Esophagus mucosa (tissue), 1 donor: Measurements from ENCODE around the gene DNHD1. TPM values are rescaled to one million over a fixed set of nuclear protein-coding genes. Genes with fewer than 3 reads are reported as not detected.
"Not testable (repeated sequence)": the region's sequence is repeated elsewhere in the genome, so short reads cannot be mapped to it uniquely, and the experiment has no call there.

Experiments
- ATAC-seq: fragments of 200-7000 bp; cut with Tn5 transposase; one replicate; pipeline ENCODE4 v1.9.1; 2020
- total RNA-seq: library from RNA; stranded (reverse); gene quantifications from one replicate; pipeline ENCODE4 v1.2.4, GENCODE V29; 2023
- donor health status: DM: yes; HTN: yes; CAD: no.

DNHD1 gene
- total RNA-seq, 1 donor from 2014 or later, result 4.9 TPM

GRCh38 chr11:6481012-6481923 lies 15.8 kb upstream of the DNHD1 start, which contains the start of the genes ARFIP2 and TIMM10B:
Gene ARFIP2 (minus strand): TSS chr11:6481331. CDS start chr11:6480421, 910 bp downstream.
Gene TIMM10B (plus strand): TSS chr11:6481501. CDS start chr11:6481517, 16 bp downstream.
- peak; percentile 98 for ATAC-seq

DNA sequence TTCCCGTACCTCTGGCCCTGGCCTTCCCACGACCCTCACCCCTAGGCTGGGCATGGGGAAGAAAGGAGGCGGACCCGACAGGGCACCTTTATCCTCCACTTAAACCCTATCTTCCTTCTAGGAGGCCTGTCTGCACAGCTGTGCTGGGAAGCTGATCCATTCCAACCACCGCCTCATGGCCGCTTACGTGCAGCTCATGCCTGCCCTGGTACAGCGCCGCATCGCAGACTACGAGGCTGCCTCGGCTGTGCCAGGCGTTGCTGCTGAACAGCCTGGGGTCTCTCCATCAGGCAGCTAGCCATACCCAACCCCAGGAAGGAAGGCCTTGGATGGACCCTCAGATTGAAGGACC lies 15.2 kb upstream of the DNHD1 start:
- ATAC-seq, result peak; percentile 32

- ATAC-seq, result peak; percentile 19
Measured at GRCh38 chr11:6482441-6482840, 14.6 kb upstream of the DNHD1 start.

GRCh38 chr11:6483015-6483414 lies 14.1 kb upstream of the DNHD1 start:
- ATAC-seq, result no peak

GRCh38 chr11:6485661-6486060 lies 11.4 kb upstream of the DNHD1 start:
- ATAC-seq, result no peak

DNA sequence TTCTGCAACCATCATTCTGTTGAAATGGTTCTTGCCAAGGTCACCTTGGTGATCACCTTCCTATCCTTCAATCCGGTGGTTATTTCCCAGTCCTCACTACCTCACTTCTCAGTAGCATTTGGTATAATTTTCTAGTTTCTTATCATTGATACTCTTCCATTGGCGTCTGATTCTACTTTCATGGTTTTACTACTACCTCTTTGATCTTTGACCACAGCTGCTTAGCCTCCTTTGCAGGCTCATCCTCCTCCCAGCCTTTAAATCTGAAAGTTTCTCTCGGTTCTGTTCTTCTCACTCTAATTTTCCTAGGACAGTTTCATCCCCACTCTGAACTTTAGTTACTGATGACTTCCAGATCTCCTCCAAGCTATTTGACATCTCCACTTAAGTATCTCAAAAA lies 10.8 kb upstream of the DNHD1 start:
- ATAC-seq, result no peak

DNA sequence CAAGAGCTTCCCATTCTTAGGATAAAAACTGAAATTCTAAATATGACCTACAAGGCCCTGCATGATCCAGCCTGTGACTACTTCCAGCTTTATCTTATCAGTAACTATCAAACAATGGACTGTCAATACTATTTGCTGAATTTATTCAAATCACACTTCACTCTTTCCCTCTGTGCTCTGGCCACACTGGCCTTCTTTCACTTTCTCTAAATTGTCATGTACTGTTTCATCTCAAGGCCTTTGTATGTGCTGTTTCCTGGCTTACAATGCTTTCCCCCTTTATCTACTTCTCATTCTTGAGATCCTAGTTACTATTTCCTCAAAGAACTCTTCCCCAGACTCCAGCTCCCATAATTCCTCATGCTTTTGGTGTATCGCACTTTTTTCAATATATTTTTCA lies 10.1 kb upstream of the DNHD1 start:
- no peak for ATAC-seq

- ATAC-seq, result no peak
Measured at GRCh38 chr11:6488342-6488741, 8.7 kb upstream of the DNHD1 start.

DNA sequence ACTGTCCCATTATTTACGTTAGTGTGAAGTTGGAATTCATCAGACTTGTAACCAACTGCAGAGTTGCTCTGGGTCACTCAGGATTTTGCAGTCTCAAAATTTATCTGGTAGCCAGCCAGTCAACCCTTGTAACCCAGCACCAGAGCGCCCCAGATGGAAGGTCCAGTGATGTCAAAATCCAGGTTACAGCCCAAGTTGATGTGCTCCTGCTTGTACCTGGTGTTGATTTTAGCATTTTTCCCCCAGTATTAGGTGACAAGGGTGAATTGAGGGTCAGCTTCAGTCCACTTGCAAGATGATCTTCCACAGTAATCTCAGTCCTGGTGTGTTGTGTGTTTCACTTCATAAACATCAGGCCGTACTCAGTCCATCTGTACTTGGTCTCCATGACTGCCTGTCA lies 8.3 kb upstream of the DNHD1 start:
- ATAC-seq, result no peak

GRCh38 chr11:6489306-6489705 lies 7.8 kb upstream of the DNHD1 start:
- no peak for ATAC-seq

- ATAC-seq, result no peak
Measured at GRCh38 chr11:6498121-6498520, 1.0 kb downstream of the DNHD1 start.

DNA sequence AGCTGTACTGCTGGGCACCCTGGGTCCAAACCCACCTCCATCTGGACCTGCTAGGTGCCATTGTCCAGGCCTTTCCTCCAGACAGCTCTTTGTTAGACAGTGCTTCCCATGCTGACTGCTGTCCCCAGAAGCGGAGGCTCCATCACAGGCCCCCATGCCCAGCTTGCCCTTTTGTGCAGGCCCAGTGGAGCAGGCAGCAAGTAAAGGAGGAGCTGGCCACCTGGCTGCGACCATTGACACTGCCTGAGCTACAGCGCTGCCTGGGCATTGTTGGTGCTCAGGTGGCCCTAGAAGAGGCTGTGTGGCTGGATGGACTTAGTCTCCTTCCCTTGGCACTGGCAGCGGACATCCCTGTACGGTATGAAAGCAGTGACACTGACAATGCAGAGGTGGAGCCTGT lies 1.5 kb downstream of the DNHD1 start:
- ATAC-seq, result no peak

DNA sequence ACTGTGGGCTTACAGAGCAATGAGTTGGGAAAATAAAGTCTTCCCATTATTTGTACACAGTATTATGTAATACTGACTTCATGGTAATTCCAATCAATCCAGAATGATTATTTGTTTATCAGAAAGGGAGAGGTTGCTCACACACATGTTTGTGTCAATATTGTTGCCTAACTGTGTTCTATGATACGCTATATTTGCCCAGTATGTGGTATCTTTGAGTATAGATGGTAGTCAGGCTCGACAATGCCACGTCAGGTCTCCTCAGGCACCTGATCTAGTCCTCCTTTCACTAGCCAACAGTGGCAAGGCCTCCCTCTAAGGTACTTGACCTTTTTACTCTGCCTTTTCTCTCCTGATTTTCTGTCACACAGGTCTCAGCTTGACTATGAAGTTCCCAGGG lies 5.3 kb downstream of the DNHD1 start:
- ATAC-seq, result no peak

GRCh38 chr11:6504166-6504565 lies 7.1 kb downstream of the DNHD1 start:
- no peak for ATAC-seq

DNA sequence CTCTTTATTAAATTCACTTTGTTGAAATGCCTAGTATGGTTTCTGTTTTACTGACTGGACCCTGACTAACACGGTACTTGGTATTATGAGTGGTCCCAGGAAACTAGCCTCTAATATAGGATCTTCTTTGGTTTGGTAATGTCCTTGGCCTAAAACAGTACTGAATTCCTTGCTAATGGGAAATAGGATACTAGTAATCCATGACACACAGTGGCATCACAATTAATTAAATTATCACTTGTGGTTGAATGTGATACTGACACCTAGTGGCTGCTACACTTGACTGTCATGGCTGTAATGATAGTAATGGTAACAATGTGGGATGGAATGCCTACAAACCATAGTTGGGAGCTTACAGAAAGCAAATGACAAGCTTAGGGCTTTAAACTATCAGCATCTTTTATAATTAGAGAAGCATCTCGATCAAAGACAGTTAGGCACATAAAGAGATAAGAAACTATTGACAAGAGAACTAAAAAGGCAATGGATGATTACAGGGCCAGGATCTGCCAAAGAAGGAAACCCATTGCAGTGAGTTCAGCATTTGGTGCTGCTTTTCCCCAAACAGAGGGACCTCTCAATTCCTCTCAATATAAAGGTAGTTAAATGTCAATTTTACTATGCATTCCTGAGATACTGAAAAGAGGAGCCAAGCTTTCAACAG lies 8.6 kb downstream of the DNHD1 start:
- ATAC-seq, result peak; percentile 87

DNA sequence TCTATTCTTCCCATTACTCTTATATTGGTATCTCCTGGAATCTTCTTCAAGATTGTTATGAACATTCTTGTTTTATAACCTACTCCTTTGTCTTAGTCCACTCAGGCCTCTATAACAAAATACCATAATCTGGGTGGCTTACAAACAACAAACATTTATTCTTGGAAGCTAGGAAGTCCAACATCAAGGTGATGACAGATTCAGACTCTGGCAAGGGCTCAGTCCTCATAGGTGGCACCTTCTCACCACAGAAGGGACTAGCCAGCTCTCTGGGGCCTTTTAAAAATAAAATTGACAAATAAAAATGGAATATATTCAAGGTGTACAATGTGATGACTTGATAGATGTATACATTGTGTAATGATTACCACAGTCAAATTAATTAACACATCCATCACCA lies 19.8 kb downstream of the DNHD1 start:
- ATAC-seq, result no peak

- no peak for ATAC-seq
Measured at GRCh38 chr11:6520265-6520664, 23.2 kb downstream of the DNHD1 start.

DNA sequence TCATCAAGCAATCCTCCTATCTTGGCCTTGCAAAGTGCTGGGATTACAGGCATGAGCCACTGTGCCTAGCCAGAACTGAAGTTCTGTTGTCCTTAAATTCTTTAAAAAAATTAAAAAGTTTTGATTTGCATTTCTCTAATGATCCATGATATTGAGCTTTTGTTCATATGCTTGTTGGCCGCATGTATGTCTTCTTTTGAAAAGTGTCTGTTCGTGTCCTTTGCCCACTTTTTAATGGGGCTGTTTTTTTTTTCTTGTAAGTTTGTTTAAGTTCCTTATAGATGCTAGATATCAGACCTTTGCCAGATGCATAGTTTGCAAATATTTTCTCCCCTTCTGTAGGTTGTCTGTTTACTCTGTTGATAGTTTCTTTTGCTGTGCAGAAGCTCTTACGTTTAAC lies 24.9 kb downstream of the DNHD1 start:
- not testable (repeated sequence) for ATAC-seq

DNA sequence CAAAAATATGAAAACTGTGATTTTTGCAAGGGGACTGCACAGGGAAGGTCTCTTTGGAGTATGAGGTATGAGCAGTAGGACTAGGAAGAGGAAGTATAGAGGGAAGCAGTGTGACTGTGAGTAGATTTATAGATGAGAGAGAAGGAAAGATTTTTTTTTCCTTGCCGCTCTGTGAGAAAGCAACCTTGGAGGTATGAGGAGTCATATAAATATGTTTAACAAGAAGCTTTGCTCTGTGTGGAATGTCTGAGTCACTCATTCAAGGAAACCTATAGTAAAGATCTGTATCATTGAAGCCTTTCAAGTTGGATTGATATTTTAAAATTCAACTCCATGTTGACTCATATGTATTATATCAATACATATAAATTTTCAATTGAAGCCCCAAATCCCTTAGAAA lies 26.2 kb downstream of the DNHD1 start:
- peak; percentile 58 for ATAC-seq

DNA sequence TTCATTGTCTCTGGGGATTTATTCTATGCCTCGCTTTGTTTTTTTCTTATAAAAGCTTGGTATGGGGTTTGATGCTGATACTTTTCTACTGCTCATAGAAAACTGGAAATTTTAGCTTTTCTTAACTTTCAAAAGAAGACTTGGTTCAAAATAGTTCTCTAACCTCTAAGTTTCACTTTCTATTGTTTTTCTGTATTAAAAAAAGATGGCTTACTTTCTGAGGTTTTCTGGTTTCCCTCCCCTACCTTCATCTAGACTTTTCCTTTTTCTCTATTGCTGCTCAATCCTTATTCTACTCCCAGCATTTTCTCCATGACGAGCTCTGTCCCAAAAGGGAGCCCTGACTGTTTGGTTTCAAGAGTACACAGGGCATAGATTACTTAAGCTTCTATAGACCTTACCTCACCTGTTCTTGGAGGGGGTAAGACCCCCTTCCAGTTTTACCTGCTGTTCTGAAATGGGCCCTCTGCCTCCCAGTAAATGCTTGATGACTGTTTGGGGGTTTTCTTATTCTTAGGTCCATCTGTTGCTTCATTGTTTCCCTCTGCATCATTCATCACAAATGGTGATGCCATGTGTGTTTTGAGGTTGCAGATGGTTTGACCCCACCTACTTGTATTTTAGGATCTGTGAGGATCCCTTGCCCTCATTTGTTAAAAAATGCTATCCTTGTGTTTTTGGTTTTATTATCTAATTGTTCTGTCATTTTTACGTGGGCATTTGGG lies 29.5 kb downstream of the DNHD1 start:
- no peak for ATAC-seq

GRCh38 chr11:6529266-6529665 lies 32.2 kb downstream of the DNHD1 start:
- ATAC-seq, result no peak

DNA sequence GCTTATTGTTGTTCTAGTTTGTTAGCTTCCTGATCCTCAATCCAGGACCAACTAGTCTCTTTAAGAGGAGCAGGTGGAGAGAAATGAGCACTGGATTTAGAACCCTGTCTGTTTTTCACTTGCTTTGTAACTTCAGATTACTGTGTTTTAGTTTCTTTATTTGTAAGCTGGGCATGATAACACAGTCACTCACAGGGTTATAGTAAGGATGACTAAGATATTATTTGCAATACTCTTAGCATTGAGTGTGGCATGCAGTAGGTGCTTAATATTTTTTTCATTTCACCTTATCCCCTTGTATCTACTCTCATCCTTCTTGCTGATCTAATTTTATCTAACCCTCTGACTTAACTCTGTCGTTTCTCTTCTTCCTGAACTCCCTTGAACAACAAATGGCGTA lies 33.8 kb downstream of the DNHD1 start:
- no peak for ATAC-seq

DNA sequence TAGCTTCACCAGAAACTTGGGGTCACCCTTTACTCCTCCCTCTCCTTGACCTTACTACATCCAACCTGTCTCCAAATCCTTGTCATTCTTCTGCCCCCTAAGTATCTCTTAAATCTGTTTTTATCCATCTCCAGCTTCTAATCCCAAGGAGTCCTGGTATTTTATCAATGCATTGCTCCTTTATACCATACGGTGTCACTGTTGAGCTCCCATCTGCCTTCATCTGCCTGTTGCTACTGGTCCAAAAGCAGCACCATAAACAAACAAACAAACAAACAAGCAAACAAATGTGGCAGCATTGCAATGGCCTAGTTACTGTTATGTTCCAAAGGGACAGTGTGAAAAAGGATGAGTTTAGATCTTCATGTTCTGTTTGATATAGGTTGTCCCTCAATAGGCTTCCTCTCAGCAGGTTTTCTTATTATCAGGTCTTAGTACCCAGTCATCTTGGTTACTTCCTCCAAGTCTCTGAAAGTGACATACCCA lies 34.2 kb downstream of the DNHD1 start:
- peak; percentile 65 for ATAC-seq
